Upper lobe of right lung (tissue), 1 donor: ENCODE measurements around the gene UXS1. TPM values are rescaled to one million over a fixed set of nuclear protein-coding genes. Genes with fewer than 3 reads are reported as not detected.

ENCODE experiments used
- ATAC-seq: fragments of 200-7000 bp; cut with Tn5 transposase; one replicate; pipeline ENCODE4 v1.9.1; 2020; ENCODE audit warnings: mild to moderate bottlenecking, moderate library complexity
- DNase-seq: peaks from one replicate; pipeline ENCODE4 v3.0.0-alpha.2; 2020
- H3K27ac ChIP-seq: fragments of 200-600 bp; one replicate; pipeline ENCODE4 v1.8.0; 2022
- H3K27me3 ChIP-seq: fragments of 200-600 bp; one replicate; pipeline ENCODE4 v1.8.0; 2022; ENCODE audit warnings: mild to moderate bottlenecking
- H3K36me3 ChIP-seq: fragments of 200-600 bp; one replicate; pipeline ENCODE4 v1.8.0; 2022
- H3K4me1 ChIP-seq: fragments of 200-600 bp; one replicate; pipeline ENCODE4 v1.8.0; 2022
- H3K4me3 ChIP-seq: fragments of 200-600 bp; one replicate; pipeline ENCODE4 v1.8.0; 2022; ENCODE audit warnings: mild to moderate bottlenecking
- H3K9me3 ChIP-seq: fragments of 200-600 bp; one replicate; pipeline ENCODE4 v1.8.0; 2022
- CTCF ChIP-seq: fragments of 200-600 bp; IDR thresholded peaks from one replicate; pipeline ENCODE4 v1.8.0; 2022; ENCODE audit warnings: antibody characterized with exemption
- intact Hi-C: fragments of 100-400 bp; cut with DNase I; formaldehyde crosslinking; loops from one replicate; pipeline ENCODE4 v1.11.0; 2022
- total RNA-seq: library from RNA; stranded (reverse); fragmentation: NEBNext Ultra II Directional; extraction: Animal tissue kit (Norgen Biotek cat#: 25700); gene quantifications from one replicate; pipeline ENCODE4 v1.2.1, GENCODE V29; 2021
- donor health status: DM: no; HTN: yes; CAD: no; lungs with severe emphysema.

The UXS1 gene
- total RNA-seq, 1 donor from 2014 or later, result 64.8 TPM

GRCh38 chr2:106109675-106110424 lies 84.3 kb downstream of the UXS1 start:
- intact Hi-C loops, result no loop called here
- TF ChIP-seq CTCF, result no peak
- peaks cover 41% of the 10 kb centered on the region for H3K36me3 ChIP-seq
- no peak overlapping the region for H3K27ac ChIP-seq
- no peaks in the 10 kb centered on the region for H3K4me1 ChIP-seq
- DNase-seq (no peak), ATAC-seq (no peak)
- no peaks in the 10 kb centered on the region for H3K9me3 ChIP-seq
- H3K4me3 ChIP-seq, result no peak overlapping the region
- no peaks in the 10 kb centered on the region for H3K27me3 ChIP-seq

GRCh38 chr2:106108791-106109190 lies 85.3 kb downstream of the UXS1 start:
- no peak overlapping the region for H3K27ac ChIP-seq
- no peak for TF ChIP-seq CTCF
- H3K9me3 ChIP-seq, result no peaks in the 10 kb centered on the region

GRCh38 chr2:106108351-106108750 lies 85.8 kb downstream of the UXS1 start:
- Histone ChIP-seq H3K36me3 (peaks cover 41% of the 10 kb centered on the region), H3K27me3 (no peaks in the 10 kb centered on the region), H3K4me3 (no peak overlapping the region), H3K4me1 (no peaks in the 10 kb centered on the region), H3K27ac (no peak overlapping the region), H3K9me3 (no peaks in the 10 kb centered on the region)
- ATAC-seq (no peak), DNase-seq (no peak)
- TF ChIP-seq CTCF, result peak; percentile 15
- intact Hi-C loops, result no loop called here

More at GRCh38 chr2:106108791-106109190, 85.3 kb downstream of the UXS1 start:
- Histone ChIP-seq H3K27me3 (no peaks in the 10 kb centered on the region), H3K4me3 (no peak overlapping the region), H3K4me1 (no peaks in the 10 kb centered on the region), H3K36me3 (peaks cover 41% of the 10 kb centered on the region)
- intact Hi-C loops, result no loop called here
- ATAC-seq (no peak), DNase-seq (no peak)

- Histone ChIP-seq H3K27me3 (no peaks in the 10 kb centered on the region), H3K27ac (no peak overlapping the region), H3K4me3 (no peak overlapping the region), H3K36me3 (peaks cover 39% of the 10 kb centered on the region), H3K9me3 (no peaks in the 10 kb centered on the region), H3K4me1 (no peaks in the 10 kb centered on the region)
- TF ChIP-seq CTCF, result no peak
- ATAC-seq (peak; percentile 26), DNase-seq (no peak)
- intact Hi-C loops, result no loop called here
Measured at GRCh38 chr2:106107509-106108131, 86.5 kb downstream of the UXS1 start.

- H3K4me1 ChIP-seq, result no peaks in the 10 kb centered on the region
- intact Hi-C loops, result no loop called here
- H3K27me3 ChIP-seq, result no peaks in the 10 kb centered on the region
- no peak overlapping the region for H3K27ac ChIP-seq
- no peak for TF ChIP-seq CTCF
- H3K36me3 ChIP-seq, result peaks cover 32% of the 10 kb centered on the region
- ATAC-seq (no peak), DNase-seq (no peak)
- H3K4me3 ChIP-seq, result no peak overlapping the region
- no peaks in the 10 kb centered on the region for H3K9me3 ChIP-seq
Measured at GRCh38 chr2:106106622-106107508, 87.2 kb downstream of the UXS1 start.
